Measurements from ENCODE around the gene TCP10L. TPM values are rescaled to one million over a fixed set of nuclear protein-coding genes. Genes with fewer than 3 reads are reported as not detected.

TCP10L gene
- total RNA-seq, 4 donors from 2014 or later = 0.19 to 5.6 TPM; not detected in 2

- peaks cover 0 to 9% (median 3%) of the 10 kb centered on the region in 3 donors for H3K4me1 ChIP-seq
- no peak overlapping the region for H3K27ac ChIP-seq
- no peak for DNase-seq
- no peaks in the 10 kb centered on the region for H3K9me3 ChIP-seq
- H3K4me3 ChIP-seq = no peak overlapping the region
- 52% methylated on average over 7 of the region's 11 CpGs; no CpG with 5 or more reads in 1 of the 2 donors for WGBS, 2 donors
- no peaks in the 10 kb centered on the region for H3K27me3 ChIP-seq
- intact Hi-C loops (cut with DNase I) = no loop called here
- peaks cover 0 to 19% (median 6%) of the 10 kb centered on the region in 3 donors for H3K36me3 ChIP-seq
- no peak for TF ChIP-seq CTCF (IDR thresholded peaks at IDR 0.05)
- TF ChIP-seq POLR2A (IDR thresholded peaks at IDR 0.05) = no peak
These were observed 10.1 kb upstream of the TCP10L start for GRCh38 chr21:32595431-32595830.

GRCh38 chr21:32593690-32594089, 8.4 kb upstream of the TCP10L start:
- TF ChIP-seq POLR2A (IDR thresholded peaks at IDR 0.05) = no peak
- no peak for TF ChIP-seq CTCF (IDR thresholded peaks at IDR 0.05)
- no peak for DNase-seq
- 47 to 66% methylated on average over 3 to 4 of the region's 8 CpGs for WGBS, 2 donors
- Histone ChIP-seq H3K4me3 (no peak overlapping the region), H3K4me1 (peaks cover 0 to 9% (median 3%) of the 10 kb centered on the region in 3 donors), H3K27me3 (no peaks in the 10 kb centered on the region), H3K27ac (no peak overlapping the region), H3K9me3 (no peaks in the 10 kb centered on the region), H3K36me3 (peaks cover 0 to 1% (median 0%) of the 10 kb centered on the region in 3 donors)
- intact Hi-C loops (cut with DNase I) = no loop called here

- Histone ChIP-seq H3K27ac (no peak overlapping the region), H3K4me1 (peaks cover 0 to 9% (median 3%) of the 10 kb centered on the region in 3 donors), H3K4me3 (no peak overlapping the region), H3K36me3 (no peaks in the 10 kb centered on the region), H3K27me3 (no peaks in the 10 kb centered on the region), H3K9me3 (no peaks in the 10 kb centered on the region)
- TF ChIP-seq CTCF (IDR thresholded peaks at IDR 0.05) (no peak), POLR2A (IDR thresholded peaks at IDR 0.05) (no peak)
- no peak for DNase-seq
- intact Hi-C loops (cut with DNase I) = no loop called here
- WGBS, 2 donors = 61 to 69% methylated on average over 7 to 10 of the region's 10 CpGs
These were observed 7.7 kb upstream of the TCP10L start for GRCh38 chr21:32592929-32593502.

GRCh38 chr21:32590130-32590529, 4.8 kb upstream of the TCP10L start:
- DNase-seq = no peak
- Histone ChIP-seq H3K27ac (no peak overlapping the region), H3K4me3 (no peak overlapping the region), H3K9me3 (no peaks in the 10 kb centered on the region), H3K27me3 (no peaks in the 10 kb centered on the region), H3K4me1 (no peaks in the 10 kb centered on the region), H3K36me3 (no peaks in the 10 kb centered on the region)
- TF ChIP-seq CTCF (IDR thresholded peaks at IDR 0.05) (no peak), POLR2A (IDR thresholded peaks at IDR 0.05) (no peak)
- intact Hi-C loops (cut with DNase I) = no loop called here
- 78 to 80% methylated on average over 4 of the region's 4 CpGs for WGBS, 2 donors

- no peak for DNase-seq
These were observed 2.3 kb upstream of the TCP10L start for GRCh38 chr21:32587651-32588050.

More at GRCh38 chr21:32587651-32588050, 2.3 kb upstream of the TCP10L start:
- Histone ChIP-seq H3K9me3 (no peaks in the 10 kb centered on the region), H3K27ac (no peak overlapping the region), H3K4me1 (no peaks in the 10 kb centered on the region), H3K27me3 (no peaks in the 10 kb centered on the region), H3K36me3 (no peaks in the 10 kb centered on the region), H3K4me3 (no peak overlapping the region)
- TF ChIP-seq POLR2A (IDR thresholded peaks at IDR 0.05) = no peak
- TF ChIP-seq CTCF (IDR thresholded peaks at IDR 0.05) = no peak
- 92% methylated on average over 5 of the region's 5 CpGs for WGBS, 2 donors
- intact Hi-C loops (cut with DNase I) = no loop called here

Measured in esophagus squamous epithelium (tissue), 5 donors.